Endothelial cell of umbilical vein (primary cell): ENCODE results near the gene GCM1. TPM values are rescaled to one million over a fixed set of nuclear protein-coding genes. Genes with fewer than 3 reads are reported as not detected.

Source experiments
- BruUV-seq: library from RNA; stranded (reverse); fragments of 400-500 nt; replicated peaks from 2 replicates; lab custom pipeline; 2021; lab: Mats Ljungman, UMichigan
- CTCF ChIA-PET: fragments of 300-600, 350-600 bp; sonication (Branson Sonifier 250); formaldehyde crosslinking; loops from one replicate; lab custom pipeline; 2021; ENCODE audit warnings: antibody characterized with exemption, inconsistent platforms; lab: Charles Lee
- POLR2A ChIA-PET: fragments of 300-600, 350-600 bp; sonication (Branson Sonifier 250); formaldehyde crosslinking; loops from one replicate; lab custom pipeline; 2021; ENCODE audit warnings: antibody characterized with exemption, inconsistent platforms; lab: Charles Lee
- DNase-seq: peaks from one replicate; pipeline ENCODE4 v3.0.0-alpha.2; 2011; ENCODE audit warnings: low read depth, low spot score
- FAIRE-seq: peaks from 2 replicates; lab custom pipeline; 2011; peaks lifted over from hg19 to GRCh38; lab: Jason Lieb, UNC
- H2AFZ ChIP-seq: 2 replicates; pipeline ENCODE4 v1.6.0; 2012; ENCODE audit warnings: low read depth, low read length, control low read depth, inconsistent platforms
- H3K27ac ChIP-seq: 2 replicates; pipeline ENCODE4 v1.5.1; 2011; ENCODE audit warnings: low read depth, mild to moderate bottlenecking, control low read depth, low read length, moderate library complexity; ENCODE audit not compliant: insufficient read depth
- H3K27me3 ChIP-seq, 2 experiments: 2 replicates each; pipeline versions ENCODE4 v1.6.0 to v1.6.1; 2011; ENCODE audit warnings: low read length in 2 of 2, mixed read lengths in 1 of 2; ENCODE audit not compliant: control insufficient read depth in 2 of 2, insufficient read depth in 2 of 2
- H3K36me3 ChIP-seq, 2 experiments: 2 replicates in 1 of 2; 3 replicates in 1 of 2; pipeline ENCODE4 v1.5.1; 2011; ENCODE audit warnings: low read length in 2 of 2, mild to moderate bottlenecking in 1 of 2, moderate library complexity in 1 of 2; ENCODE audit not compliant: control insufficient read depth in 2 of 2, insufficient read depth in 2 of 2; ENCODE audit errors: extremely low read depth in 1 of 2
- H3K4me1 ChIP-seq: 3 replicates; pipeline ENCODE4 v1.5.1; 2011; ENCODE audit warnings: mild to moderate bottlenecking, low read length; ENCODE audit not compliant: control insufficient read depth, insufficient read depth; ENCODE audit errors: extremely low read depth
- H3K4me2 ChIP-seq: 2 replicates; pipeline ENCODE4 v1.6.1; 2011; ENCODE audit warnings: low read length, control low read depth, mixed read lengths; ENCODE audit not compliant: insufficient read depth
- H3K4me3 ChIP-seq, 3 experiments: fragments of 200-600 bp in 1 of 3; sonication (generic), shearing (Covaris generic) in 1 of 3; replicated peaks in 1 of 3; 2 replicates each; pipeline ENCODE4 v1.5.1; 2011 to 2016; ENCODE audit warnings: control low read depth in 3 of 3, low read length in 3 of 3, mild to moderate bottlenecking in 2 of 3, inconsistent platforms in 1 of 3, low read depth in 1 of 3, moderate library complexity in 1 of 3; ENCODE audit not compliant: insufficient read depth in 1 of 3
- H3K79me2 ChIP-seq: 2 replicates; pipeline ENCODE4 v1.6.0; 2012; ENCODE audit warnings: low read length, inconsistent platforms; ENCODE audit not compliant: control insufficient read depth, insufficient read depth
- H3K9ac ChIP-seq: replicated peaks from 2 replicates; pipeline ENCODE3; 2011; ENCODE audit warnings: low read length, control low read depth; ENCODE audit not compliant: insufficient read depth; ENCODE audit errors: extremely low read depth
- H3K9me1 ChIP-seq: replicated peaks from 3 replicates; pipeline ENCODE4 v1.6.0; 2011; ENCODE audit warnings: mild to moderate bottlenecking, low read length; ENCODE audit not compliant: control insufficient read depth, insufficient read depth; ENCODE audit errors: extremely low read depth
- H3K9me3 ChIP-seq: replicated peaks from 2 replicates; pipeline ENCODE4 v1.5.1; 2012; ENCODE audit warnings: low read length, inconsistent platforms; ENCODE audit not compliant: control insufficient read depth, insufficient read depth
- H4K20me1 ChIP-seq: replicated peaks from 2 replicates; pipeline ENCODE3; 2011; ENCODE audit warnings: mild to moderate bottlenecking, low read length; ENCODE audit not compliant: control insufficient read depth, insufficient read depth; ENCODE audit errors: extremely low read depth
- CTCF ChIP-seq, 2 donors: IDR thresholded peaks; 1 replicate in 1 of 2; 2 replicates in 1 of 2; pipeline ENCODE4 v1.5.1; 2011; ENCODE audit warnings: low read length in 2 of 2, mild to moderate bottlenecking in 2 of 2, moderate library complexity in 2 of 2, control low read depth in 1 of 2, inconsistent platforms in 1 of 2, low read depth in 1 of 2; ENCODE audit not compliant: insufficient read depth in 1 of 2; ENCODE audit errors: extremely low read depth in 1 of 2
- EZH2 ChIP-seq: IDR thresholded peaks from 2 replicates; pipeline ENCODE4 v1.6.1; 2012; ENCODE audit warnings: borderline replicate concordance, low read depth, mild to moderate bottlenecking, moderate library complexity, low read length, inconsistent platforms; ENCODE audit not compliant: severe bottlenecking
- FOS ChIP-seq: IDR thresholded peaks from 2 replicates; pipeline ENCODE4 v1.6.1; 2011; ENCODE audit warnings: mild to moderate bottlenecking, low read length, moderate library complexity, borderline replicate concordance; ENCODE audit not compliant: insufficient read depth
- GATA2 ChIP-seq: IDR thresholded peaks from 2 replicates; pipeline ENCODE4 v1.7.0; 2011; ENCODE audit warnings: low read depth, mild to moderate bottlenecking, moderate library complexity, mixed read lengths, low read length; ENCODE audit not compliant: insufficient read length, insufficient read depth
- JUN ChIP-seq: IDR thresholded peaks from 2 replicates; pipeline ENCODE4 v1.6.1; 2011; ENCODE audit warnings: borderline replicate concordance, low read depth; ENCODE audit not compliant: insufficient read length, insufficient read depth
- MAX ChIP-seq: IDR thresholded peaks from 2 replicates; pipeline ENCODE4 v1.6.1; 2011; ENCODE audit not compliant: insufficient read depth, insufficient read length
- MYC ChIP-seq: IDR thresholded peaks from one replicate; pipeline ENCODE4 v1.6.1; 2011; ENCODE audit warnings: mild to moderate bottlenecking, low read depth, low read length
- POLR2A ChIP-seq: IDR thresholded peaks from 2 replicates; pipeline ENCODE4 v1.6.1; 2012; ENCODE audit warnings: low read depth, mild to moderate bottlenecking, control low read depth, low read length
- POLR2AphosphoS5 ChIP-seq: IDR thresholded peaks from 2 replicates; pipeline ENCODE4 v1.6.1; 2012; ENCODE audit warnings: low read depth, mild to moderate bottlenecking, control low read depth, low read length, moderate library complexity; ENCODE audit not compliant: insufficient read depth
- dilution Hi-C: fragments of 300-500 bp; cut with MboI; formaldehyde crosslinking; loops from one replicate; pipeline ENCODE4 v1.15.0; 2019; ENCODE audit warnings: low sequenced_read_pairs; ENCODE audit not compliant: extremely low pct_ligation_motif_present
- intact Hi-C: fragments of 100-400 bp; cut with micrococcal nuclease; formaldehyde crosslinking; loops from one replicate; pipeline ENCODE4 v1.10.0; 2022
- polyA plus RNA-seq, 4 experiments: library from polyadenylated mRNA; depleted of rRNA in 3 of 4; stranded (reverse) in 3 of 4; unstranded in 1 of 4; fragments of >200 nt; gene quantifications; 2 replicates each; pipeline versions ENCODE4 v1.2.1 to v1.2.3, GENCODE V29; 2011 to 2012; ENCODE audit warnings: missing spikeins in 1 of 4
- total RNA-seq: library from RNA; stranded (reverse); gene quantifications from 2 replicates; pipeline ENCODE4 v1.2.3, GENCODE V29; 2021

The GCM1 gene
- total and polyA plus RNA-seq, 2 donors (not counting 3 experiments of a cell fraction or from before 2014, with no cell fraction given): not detected

GRCh38 chr6:53142810-53143209 is 5.8 kb downstream of the GCM1 start:
- no peak for FAIRE-seq
- intact Hi-C loops: no loop called here
- DNase-seq: no peak
- Histone ChIP-seq H4K20me1 (no peaks in the 10 kb centered on the region), H2AFZ (no peak overlapping the region), H3K4me2 (no peak overlapping the region), H3K4me1 (no peaks in the 10 kb centered on the region), H3K27me3 (no peaks in the 10 kb centered on the region), H3K9ac (no peak overlapping the region), H3K79me2 (no peaks in the 10 kb centered on the region), H3K4me3 (no peak overlapping the region), H3K36me3 (no peaks in the 10 kb centered on the region), H3K9me1 (no peaks in the 10 kb centered on the region), H3K27ac (no peak overlapping the region), H3K9me3 (no peaks in the 10 kb centered on the region)
- dilution Hi-C loops: no loop called here
- POLR2A ChIA-PET: no interaction called here
- CTCF ChIA-PET: no interaction called here
- TF ChIP-seq JUN (no peak), EZH2 (no peak), CTCF (IDR thresholded peaks at IDR 0.05; ENCODE audit: extremely low read depth in 1 of 2, insufficient read depth in 1 of 2, low read depth in 1 of 2, low read length in 2 of 2) (no peak), FOS (no peak), MAX (no peak), POLR2A (no peak), GATA2 (no peak), POLR2AphosphoS5 (no peak), MYC (no peak)
- no TSS peak for BruUV-seq
